Retinal pigment epithelial cell (primary cell): Measurements from ENCODE around the gene ZNF816.
"Not testable (repeated sequence)": the region's sequence is repeated elsewhere in the genome, so short reads cannot be mapped to it uniquely, and the experiment has no call there.

Source experiments
- DNase-seq: peaks from one replicate; pipeline ENCODE4 v3.0.0-alpha.2; 2010; ENCODE audit warnings: low read depth
- H3K4me3 ChIP-seq: 2 replicates; pipeline ENCODE4 v1.5.1; 2011; ENCODE audit warnings: mild to moderate bottlenecking, low read length, control low read depth, moderate library complexity
- CTCF ChIP-seq: conservative IDR thresholded peaks from 2 replicates; pipeline ENCODE4 v1.5.1; 2011; ENCODE audit warnings: low read depth, low read length, control low read depth, inconsistent platforms

ZNF816 gene

GRCh38 chr19:52946322-52947310, 16.1 kb downstream of the ZNF816 start:
- no peak for TF ChIP-seq CTCF
- no peak for DNase-seq

GRCh38 chr19:52945652-52946321, 16.9 kb downstream of the ZNF816 start:
- no peak for DNase-seq
- no peak for TF ChIP-seq CTCF
- H3K4me3 ChIP-seq, result no peak overlapping the region

More at GRCh38 chr19:52946322-52947310, 16.1 kb downstream of the ZNF816 start:
- H3K4me3 ChIP-seq, result peak overlapping the region; percentile 22

- DNase-seq, result not testable (repeated sequence)
Observed at GRCh38 chr19:52944703-52945493, 17.8 kb downstream of the ZNF816 start.

GRCh38 chr19:52943884-52944643, 18.6 kb downstream of the ZNF816 start:
- TF ChIP-seq CTCF, result no peak
- no peak overlapping the region for H3K4me3 ChIP-seq
- no peak for DNase-seq

More at GRCh38 chr19:52944703-52945493, 17.8 kb downstream of the ZNF816 start:
- H3K4me3 ChIP-seq, result not testable (repeated sequence)

GRCh38 chr19:52943134-52943883, 19.4 kb downstream of the ZNF816 start:
- no peak for DNase-seq

More at GRCh38 chr19:52943134-52943883, 19.4 kb downstream of the ZNF816 start:
- no peak for TF ChIP-seq CTCF
- H3K4me3 ChIP-seq, result peak overlapping the region; percentile 88
